GM21367 (cell line): ENCODE data around the gene CCDC85C.

Experiments used
- ATAC-seq: cut with Tn5 transposase; IDR thresholded peaks from one replicate; pipeline ENCODE4 v1.9.1; 2021; ENCODE audit not compliant: unreplicated experiment

The CCDC85C gene

GRCh38 chr14:99479906-99480869, 123.8 kb downstream of the CCDC85C start, which contains the start of gene SETD3:
Gene SETD3 (minus strand): TSS chr14:99480859. CDS start chr14:99465805, 15,054 bp downstream.
- no peak for ATAC-seq

- no peak for ATAC-seq
Observed at GRCh38 chr14:99479160-99479905, 124.7 kb downstream of the CCDC85C start.

GRCh38 chr14:99478128-99478527, 125.9 kb downstream of the CCDC85C start:
- no peak for ATAC-seq

- ATAC-seq = no peak
Observed at GRCh38 chr14:99476864-99477263, 127.1 kb downstream of the CCDC85C start.

GRCh38 chr14:99475660-99476059, 128.3 kb downstream of the CCDC85C start:
- no peak for ATAC-seq

- no peak for ATAC-seq
Observed at GRCh38 chr14:99475179-99475578, 128.8 kb downstream of the CCDC85C start.

GRCh38 chr14:99473458-99473857, 130.5 kb downstream of the CCDC85C start:
- no peak for ATAC-seq

- ATAC-seq = no peak
Observed at GRCh38 chr14:99472937-99473336, 131.1 kb downstream of the CCDC85C start.

GRCh38 chr14:99471731-99472130, 132.3 kb downstream of the CCDC85C start:
- ATAC-seq = no peak

GRCh38 chr14:99468836-99469592, 135.0 kb downstream of the CCDC85C start:
- no peak for ATAC-seq

GRCh38 chr14:99468081-99468480, 135.9 kb downstream of the CCDC85C start:
- no peak for ATAC-seq

GRCh38 chr14:99467336-99468078, 136.5 kb downstream of the CCDC85C start:
- ATAC-seq = no peak

- no peak for ATAC-seq
Observed at GRCh38 chr14:99466758-99467157, 137.2 kb downstream of the CCDC85C start.

- no peak for ATAC-seq
Observed at GRCh38 chr14:99465288-99465687, 138.7 kb downstream of the CCDC85C start.

GRCh38 chr14:99463974-99464373, 140.0 kb downstream of the CCDC85C start:
- ATAC-seq = no peak

GRCh38 chr14:99462210-99462609, 141.8 kb downstream of the CCDC85C start:
- ATAC-seq = no peak

- no peak for ATAC-seq
Observed at GRCh38 chr14:99461411-99462085, 142.5 kb downstream of the CCDC85C start.

GRCh38 chr14:99460793-99461192, 143.2 kb downstream of the CCDC85C start:
- ATAC-seq = no peak

GRCh38 chr14:99459481-99460100, 144.4 kb downstream of the CCDC85C start:
- no peak for ATAC-seq
